ENCODE results near the gene KIF26B.
"Not testable (repeated sequence)": the region's sequence is repeated elsewhere in the genome, so short reads cannot be mapped to it uniquely, and the experiment has no call there.

The KIF26B gene

DNA sequence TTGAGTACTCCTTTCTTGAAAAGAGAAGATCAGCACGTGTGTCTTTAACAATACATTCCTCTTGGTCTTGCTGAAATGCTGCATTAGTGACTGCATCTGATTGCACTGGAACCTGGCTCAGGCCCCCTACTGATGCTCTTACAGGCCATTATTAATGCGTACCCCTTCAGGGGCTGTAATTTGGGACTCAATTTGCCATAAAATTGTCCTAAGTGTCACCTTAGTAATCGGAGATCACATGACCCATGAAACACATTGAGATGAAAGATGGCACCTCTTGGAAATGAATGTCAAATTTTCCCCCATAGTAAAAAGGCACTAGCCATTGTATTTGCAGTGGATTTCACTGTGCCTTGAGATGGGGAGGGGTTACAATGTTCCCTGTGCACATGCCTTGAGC is 563.3 kb downstream of the KIF26B start:
- no peak for DNase-seq

- no peak for DNase-seq
Measured at GRCh38 chr1:245718951-245719350, 564.2 kb downstream of the KIF26B start.

DNA sequence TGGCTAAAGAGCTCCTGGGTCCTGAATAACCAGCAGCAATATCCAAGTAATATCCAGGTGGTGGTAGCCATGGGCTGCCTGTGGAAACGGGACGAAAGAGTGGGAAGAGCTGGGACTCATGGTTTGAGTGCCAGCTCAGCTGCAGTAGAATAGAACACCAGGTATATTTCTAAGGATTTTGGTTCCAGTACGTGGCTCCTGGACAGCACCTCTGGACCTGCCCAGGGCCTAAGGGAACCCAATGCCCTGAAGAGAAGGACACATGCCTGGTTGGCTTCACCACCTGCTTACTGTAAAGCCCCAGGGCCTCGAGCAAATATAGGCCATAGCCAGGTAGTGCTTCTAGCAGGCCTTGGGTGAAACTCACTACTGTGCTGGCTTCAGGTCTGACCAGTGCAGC is 566.7 kb downstream of the KIF26B start:
- DNase-seq, result no peak

GRCh38 chr1:245728035-245728434 is 573.2 kb downstream of the KIF26B start:
- not testable (repeated sequence) for DNase-seq

DNA sequence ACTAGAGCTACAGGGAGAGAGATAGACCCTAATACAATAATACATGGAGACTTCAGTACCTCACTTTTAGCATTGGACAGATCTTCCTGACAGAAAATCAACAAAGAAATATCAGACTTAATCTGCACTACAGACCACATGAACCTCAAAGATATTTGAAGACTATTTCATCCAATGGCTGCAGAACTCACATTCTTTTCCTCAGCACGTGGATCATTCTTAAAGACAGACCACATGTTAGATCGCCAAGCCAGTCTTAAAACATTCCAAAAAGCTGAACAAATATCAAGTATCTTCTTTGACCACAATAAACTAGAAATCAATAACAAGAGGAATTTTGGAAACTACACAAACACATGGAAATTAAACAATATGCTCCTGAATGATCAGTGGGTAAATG is 576.0 kb downstream of the KIF26B start:
- no peak for DNase-seq

DNA sequence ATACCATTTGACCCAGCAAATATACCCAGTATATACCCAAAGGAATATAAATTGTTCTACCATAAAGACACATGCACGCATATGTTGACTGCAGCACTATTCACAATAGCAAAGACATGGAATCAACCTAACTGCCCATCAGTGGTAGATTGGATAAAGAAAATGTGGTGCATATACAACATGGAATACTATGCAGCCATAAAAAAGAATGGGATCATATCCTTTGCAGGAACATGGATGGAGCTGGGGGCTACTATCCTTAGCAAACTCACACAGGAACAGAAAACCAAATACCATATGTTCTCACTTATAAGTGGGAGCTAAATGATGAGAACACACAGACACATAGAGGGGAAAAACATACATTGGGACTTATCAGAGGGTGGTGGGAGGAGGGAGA is 585.6 kb downstream of the KIF26B start:
- DNase-seq, result not testable (repeated sequence)

DNA sequence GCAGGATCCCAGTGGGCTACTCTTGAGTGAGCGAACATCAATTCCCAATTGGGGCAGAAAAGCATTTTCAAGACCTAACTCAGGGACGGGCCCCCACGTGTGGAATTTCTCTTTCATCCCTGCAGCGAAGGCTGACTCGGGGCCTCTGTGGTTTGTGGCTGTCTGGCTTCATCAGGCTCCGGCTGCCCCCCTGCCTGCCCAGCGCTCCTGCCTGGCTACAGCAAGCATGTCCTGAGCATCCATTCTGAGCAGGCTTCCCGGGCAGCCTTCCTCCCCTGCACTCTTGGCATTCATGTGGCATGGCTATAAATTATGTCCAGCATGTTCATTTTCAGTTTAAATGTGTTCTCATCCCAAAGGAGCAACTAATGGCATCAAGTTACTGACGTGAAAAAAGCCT is 588.1 kb downstream of the KIF26B start:
- DNase-seq, result no peak

DNA sequence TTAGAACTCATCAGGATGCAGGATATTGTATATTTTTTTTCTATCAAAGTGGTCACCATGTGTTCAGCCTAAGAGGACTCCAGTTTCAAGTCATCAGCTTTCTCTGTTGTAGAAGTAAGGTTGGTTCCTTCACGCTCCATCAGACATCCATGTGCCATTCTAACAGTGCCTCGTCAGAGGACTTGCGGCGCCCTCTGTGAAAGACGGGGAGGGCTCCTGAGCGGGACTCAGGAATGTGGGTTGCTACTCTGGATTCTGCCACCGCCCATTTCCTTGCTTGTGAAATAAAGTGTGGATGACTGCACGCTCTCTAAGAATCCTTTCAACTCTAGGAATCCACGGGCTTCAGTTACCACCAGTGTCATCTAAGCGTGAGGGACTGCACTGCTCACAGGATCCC is 593.5 kb downstream of the KIF26B start:
- no peak for DNase-seq

- no peak for DNase-seq
Measured at GRCh38 chr1:245748646-245749045, 593.9 kb downstream of the KIF26B start.

GRCh38 chr1:245749053-245749452 is 594.3 kb downstream of the KIF26B start:
- DNase-seq, result no peak

GRCh38 chr1:245750261-245750660 is 595.5 kb downstream of the KIF26B start:
- no peak for DNase-seq

DNA sequence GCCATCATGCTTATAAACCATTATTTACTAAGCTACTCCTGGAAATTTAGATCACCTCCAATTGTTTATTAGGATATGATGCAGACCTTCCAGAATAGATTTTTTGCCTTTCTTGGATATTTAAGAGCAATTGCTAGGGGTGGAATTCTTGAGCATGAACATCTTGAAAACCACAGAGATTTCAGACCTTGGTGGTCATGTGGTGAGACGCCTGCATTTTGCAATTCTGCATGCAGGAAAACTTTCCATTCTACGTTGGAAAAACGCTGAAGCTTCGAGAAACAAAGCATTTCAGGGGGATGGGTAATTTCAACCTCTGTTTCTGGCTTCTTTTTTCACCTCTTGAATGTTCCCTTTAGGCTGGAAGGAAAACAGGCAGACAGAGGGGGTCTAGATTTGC is 596.3 kb downstream of the KIF26B start:
- DNase-seq, result no peak

GRCh38 chr1:245751726-245752470 is 597.1 kb downstream of the KIF26B start:
- no peak for DNase-seq

DNA sequence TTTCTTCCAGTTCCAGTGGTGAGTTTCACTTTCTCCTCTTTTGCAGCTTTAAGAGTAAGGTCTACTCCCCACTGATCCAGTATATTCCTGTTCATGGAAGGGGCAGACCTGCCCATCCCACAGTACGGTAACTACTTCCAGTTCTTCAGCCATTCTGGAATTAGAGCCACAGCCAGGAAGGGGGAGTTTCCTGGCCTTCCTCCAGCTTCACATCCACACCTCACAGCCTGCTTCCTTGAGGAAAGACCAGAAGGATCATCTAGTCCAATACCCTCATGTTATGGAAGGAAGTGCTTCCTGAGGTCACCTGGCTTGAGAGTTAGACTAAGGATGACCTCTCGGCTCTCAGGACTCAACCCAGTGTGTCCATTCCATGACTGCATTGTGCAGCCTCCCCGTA is 597.8 kb downstream of the KIF26B start:
- no peak for DNase-seq

DNA sequence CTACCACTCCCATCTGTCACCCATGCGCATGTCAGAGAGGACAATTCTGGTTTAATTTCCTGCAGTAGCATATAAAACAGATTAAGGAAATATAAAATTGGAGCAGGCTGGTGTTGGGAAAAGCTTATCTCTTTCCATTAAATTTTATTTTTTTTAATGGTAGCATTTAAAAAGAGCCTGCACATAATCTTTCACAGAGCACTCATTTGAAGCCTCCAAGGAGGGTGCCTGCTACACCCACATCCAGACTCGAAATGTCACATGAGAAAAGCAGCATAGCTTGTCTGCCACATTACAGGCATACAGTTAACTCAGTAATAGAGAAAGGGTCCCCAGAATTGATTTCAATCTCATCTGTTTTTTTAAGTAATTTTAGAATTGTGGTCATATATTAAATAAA is 599.0 kb downstream of the KIF26B start:
- DNase-seq, result no peak

DNA sequence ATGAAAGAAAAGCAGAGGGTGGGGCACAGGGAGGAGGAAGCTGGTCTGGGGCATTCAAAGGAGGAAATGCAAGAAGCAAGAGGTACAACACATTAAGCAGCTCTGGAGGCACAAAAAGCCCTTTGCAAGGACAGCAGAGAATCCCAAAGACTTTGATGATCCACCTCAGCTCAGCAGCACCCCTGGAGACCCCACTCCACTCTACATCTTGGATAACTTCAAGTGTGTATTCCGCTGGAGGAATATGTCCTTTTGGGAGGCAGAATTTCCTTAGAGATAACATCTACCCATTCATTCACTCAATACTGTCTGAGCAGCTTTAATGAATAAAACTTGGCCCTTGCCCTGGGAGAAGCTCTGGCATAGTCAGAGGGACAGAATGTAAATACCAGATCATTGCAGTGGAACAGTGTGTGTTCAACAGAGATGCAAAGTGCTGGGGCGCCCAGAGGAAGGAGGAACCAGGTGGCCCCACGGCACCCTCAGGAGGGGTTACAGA is 599.7 kb downstream of the KIF26B start:
- no peak for DNase-seq
